ENCODE measurements around the gene CES3.
"Not testable (repeated sequence)": the region's sequence is repeated elsewhere in the genome, so short reads cannot be mapped to it uniquely, and the experiment has no call there.

CES3 gene

GRCh38 chr16:66926961-66927436, 34.1 kb upstream of the CES3 start:
- no peak for FAIRE-seq

- FAIRE-seq: no peak
These were observed 33.0 kb upstream of the CES3 start for GRCh38 chr16:66927918-66928649.

- FAIRE-seq: no peak
These were observed 32.2 kb upstream of the CES3 start for GRCh38 chr16:66928702-66929388.

GRCh38 chr16:66930189-66930588, 30.9 kb upstream of the CES3 start:
- no peak for FAIRE-seq

DNA sequence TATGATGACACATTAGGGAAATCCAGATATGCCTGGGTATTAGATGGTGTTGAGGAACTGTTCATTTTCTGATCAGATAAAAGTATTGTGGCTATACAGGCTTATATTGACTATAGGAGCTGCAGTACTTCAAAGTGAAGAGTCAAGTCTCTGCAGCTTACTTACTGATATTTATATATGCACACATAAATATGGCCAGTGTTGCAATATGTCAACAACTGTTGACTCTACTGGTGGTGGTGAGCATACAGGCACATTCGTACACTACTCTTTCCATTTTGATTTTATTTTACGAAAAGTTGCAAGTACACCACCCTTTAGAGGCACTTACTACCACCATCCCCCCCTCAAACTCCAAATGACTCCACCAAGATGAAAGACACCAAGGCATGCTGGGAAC, 29.4 kb upstream of the CES3 start:
- no peak for FAIRE-seq

DNA sequence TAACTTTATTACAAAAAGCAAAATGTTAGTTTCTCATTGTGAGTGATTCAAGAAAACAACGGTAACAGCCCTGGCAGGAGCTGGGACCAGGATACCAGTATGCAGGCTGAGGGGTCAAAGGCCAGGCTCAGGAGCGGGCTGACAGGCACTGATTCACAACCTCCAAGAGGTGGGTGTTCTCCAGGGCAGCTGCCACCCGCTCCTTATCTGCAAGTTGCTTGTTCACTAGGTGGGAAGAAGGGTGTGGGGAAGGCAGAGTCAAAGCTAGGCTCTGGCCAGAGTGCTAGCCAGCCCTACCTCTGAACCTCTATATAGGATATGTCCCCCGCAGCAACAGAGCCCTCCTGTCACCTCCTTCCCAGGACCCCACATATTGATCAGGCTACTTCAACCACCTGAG, 29.0 kb upstream of the CES3 start:
- FAIRE-seq: no peak

DNA sequence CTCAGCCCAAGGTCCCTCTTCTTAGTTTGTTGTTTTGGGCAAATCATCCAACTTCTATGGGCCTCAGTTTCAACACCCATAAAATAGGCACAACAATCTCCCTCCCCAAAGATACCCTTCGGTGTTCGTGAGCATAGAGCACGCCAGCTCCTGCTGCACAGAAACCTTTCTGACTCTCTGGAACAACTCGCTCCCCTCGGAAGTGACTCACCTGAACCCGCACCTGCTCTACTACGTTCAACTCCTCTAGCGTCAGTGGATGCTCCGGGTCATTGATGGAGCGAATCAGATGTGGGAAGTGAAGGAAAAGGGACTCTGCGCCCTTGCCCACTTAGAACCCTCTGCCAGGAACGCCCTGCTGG, 27.3 kb upstream of the CES3 start:
- FAIRE-seq: no peak

- no peak for FAIRE-seq
These were observed 26.8 kb upstream of the CES3 start, which contains the start of gene CIAO2B for GRCh38 chr16:66934138-66934838. TSS of gene CIAO2B (minus strand) at chr16:66934402. CDS start at chr16:66934364, 38 bp downstream.

DNA sequence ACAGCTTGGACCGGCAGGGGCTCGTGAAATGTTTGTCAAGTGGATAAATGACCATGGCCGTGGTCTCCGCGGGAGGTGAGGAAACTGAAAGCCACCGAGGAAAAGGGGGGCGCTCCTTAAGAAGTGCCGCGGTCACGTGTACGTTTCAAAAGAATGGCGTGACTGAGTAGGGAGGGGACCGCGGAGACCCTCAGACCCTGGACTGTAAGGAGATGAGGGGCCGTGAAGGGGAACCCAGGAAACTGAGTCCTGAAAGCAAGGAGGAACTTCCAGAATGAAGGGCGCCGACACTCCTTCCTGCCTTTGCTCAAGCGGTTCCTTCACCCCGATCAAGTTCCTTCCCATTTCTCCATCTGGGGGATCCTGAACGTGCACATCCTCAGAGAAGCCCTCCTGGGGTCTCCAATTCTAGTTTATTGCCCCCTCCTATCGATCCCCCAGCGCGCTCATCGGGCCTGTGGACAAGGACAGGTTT, 26.2 kb upstream of the CES3 start:
- not testable (repeated sequence) for FAIRE-seq

- FAIRE-seq: no peak
These were observed 25.6 kb upstream of the CES3 start, which contains the start of gene CES2 for GRCh38 chr16:66935314-66936011. TSS of gene CES2 (plus strand) at chr16:66935516. CDS start at chr16:66935636, 120 bp downstream.

GRCh38 chr16:66936462-66936861, 24.6 kb upstream of the CES3 start:
- no peak for FAIRE-seq

DNA sequence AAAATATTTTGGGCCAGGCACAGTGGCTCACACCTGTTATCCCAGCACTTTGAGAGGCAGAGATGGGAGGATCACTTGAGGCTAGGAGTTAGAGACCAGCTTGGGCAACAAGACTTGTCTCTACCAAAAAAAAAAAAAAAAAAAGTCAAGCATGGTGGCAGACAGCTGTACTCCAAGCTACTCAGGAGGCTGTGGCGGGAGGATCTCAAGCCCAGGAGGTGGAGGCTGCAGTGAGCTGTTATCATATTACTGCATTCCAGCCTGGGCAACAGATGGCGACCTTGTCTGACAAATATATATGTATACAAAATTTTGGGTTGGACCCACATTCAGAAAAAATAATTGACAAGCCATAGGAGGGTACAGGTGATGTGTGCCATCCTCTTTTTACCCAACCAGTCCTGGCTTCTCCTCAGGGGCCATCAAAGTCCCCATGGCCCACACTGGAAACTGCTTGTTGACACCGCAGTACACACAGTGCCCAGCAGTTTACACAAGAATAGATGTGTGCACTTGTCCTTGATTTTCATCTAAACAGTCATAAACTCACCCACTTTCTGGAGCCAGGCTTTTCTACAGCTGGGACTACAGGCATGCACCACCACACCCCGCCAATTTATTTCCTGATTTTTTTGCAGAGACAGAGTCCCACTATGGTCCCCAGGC, 24.0 kb upstream of the CES3 start:
- FAIRE-seq: no peak

DNA sequence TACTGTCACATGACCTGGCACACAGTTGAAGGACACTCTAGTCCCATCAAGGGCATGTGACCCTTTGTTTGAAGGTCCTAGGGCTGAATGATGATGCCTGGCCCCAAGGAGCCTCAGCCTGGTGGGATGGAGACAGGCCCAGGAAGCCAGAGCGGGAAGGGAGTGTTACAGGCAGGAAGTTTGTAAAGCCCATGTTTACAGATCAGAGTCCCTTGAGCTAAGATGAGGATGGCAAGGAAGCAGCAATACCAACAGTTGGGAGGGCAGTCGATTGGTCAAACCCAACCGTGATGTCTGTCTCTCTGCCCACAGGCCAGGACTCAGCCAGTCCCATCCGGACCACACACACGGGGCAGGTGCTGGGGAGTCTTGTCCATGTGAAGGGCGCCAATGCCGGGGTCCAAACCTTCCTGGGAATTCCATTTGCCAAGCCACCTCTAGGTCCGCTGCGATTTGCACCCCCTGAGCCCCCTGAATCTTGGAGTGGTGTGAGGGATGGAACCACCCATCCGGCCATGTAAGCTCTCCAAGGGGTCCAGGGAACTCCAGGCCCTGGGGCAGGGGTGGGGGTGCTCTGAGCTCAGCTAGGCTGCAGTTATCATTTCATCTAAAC, 23.2 kb upstream of the CES3 start:
- no peak for FAIRE-seq

DNA sequence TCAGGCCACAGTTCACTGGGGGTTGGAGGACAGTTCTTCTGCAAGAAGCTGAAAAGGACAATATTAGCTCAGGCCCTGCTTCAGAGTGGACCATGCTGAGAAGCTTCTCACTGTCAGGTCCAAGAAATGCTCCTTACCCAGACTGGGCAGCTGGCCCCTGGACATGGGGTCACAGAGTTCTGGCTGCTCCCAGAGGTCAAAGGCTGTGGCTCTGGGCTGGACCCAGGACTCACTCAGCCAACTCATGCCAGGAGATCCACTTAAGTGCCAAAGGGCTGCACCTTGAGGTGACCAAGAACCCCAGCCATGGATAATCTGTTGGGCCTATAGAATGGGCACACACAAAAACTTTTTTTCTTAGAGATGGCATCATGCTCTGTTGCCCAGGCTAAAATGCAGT, 21.7 kb upstream of the CES3 start:
- no peak for FAIRE-seq

- no peak for FAIRE-seq
These were observed 20.8 kb upstream of the CES3 start for GRCh38 chr16:66940236-66940635.

DNA sequence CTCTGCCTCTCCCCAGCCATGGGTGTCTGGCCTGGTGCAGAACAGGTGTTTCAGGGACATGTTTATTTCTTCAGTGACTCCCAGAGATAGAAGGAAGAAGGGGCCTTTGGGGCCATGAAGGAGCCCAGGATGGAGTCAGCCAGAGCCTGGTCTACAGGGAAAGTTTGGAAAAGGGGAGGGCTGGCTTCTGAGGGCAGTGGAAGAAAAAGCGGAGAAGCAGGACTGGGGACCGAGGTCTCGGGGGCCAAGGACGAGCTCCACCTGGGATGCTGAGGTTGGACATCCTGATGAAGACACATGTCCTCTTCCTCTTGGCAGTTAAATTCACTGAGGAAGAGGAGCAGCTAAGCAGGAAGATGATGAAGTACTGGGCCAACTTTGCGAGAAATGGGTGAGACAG, 18.1 kb upstream of the CES3 start:
- FAIRE-seq: no peak

DNA sequence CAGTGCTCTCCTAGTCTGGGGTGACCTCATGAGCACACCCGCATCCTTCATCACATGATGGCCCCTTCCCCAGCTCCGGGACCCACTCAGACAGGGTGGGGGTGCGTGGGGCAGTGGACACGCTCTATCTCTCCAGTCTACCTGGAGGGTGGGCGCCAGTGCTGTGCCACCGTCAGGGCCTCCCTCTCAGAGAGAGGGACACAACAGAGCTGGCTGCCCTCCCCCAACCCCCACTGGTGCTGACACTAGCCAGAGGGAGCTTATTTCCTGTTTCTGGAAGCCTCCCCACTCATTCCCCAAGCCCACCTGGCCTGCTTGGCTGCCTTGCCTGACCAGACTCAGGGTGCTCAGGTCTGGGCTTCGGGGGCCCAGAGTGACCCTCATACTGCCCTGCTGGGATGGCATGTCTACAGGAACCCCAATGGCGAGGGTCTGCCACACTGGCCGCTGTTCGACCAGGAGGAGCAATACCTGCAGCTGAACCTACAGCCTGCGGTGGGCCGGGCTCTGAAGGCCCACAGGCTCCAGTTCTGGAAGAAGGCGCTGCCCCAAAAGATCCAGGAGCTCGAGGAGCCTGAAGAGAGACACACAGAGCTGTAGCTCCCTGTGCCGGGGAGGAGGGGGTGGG, 17.5 kb upstream of the CES3 start:
- FAIRE-seq: no peak

GRCh38 chr16:66944054-66944441, 17.0 kb upstream of the CES3 start:
- no peak for FAIRE-seq

- FAIRE-seq: not testable (repeated sequence)
These were observed 16.1 kb upstream of the CES3 start for GRCh38 chr16:66944971-66945370.

GRCh38 chr16:66945939-66946338, 15.1 kb upstream of the CES3 start:
- no peak for FAIRE-seq

DNA sequence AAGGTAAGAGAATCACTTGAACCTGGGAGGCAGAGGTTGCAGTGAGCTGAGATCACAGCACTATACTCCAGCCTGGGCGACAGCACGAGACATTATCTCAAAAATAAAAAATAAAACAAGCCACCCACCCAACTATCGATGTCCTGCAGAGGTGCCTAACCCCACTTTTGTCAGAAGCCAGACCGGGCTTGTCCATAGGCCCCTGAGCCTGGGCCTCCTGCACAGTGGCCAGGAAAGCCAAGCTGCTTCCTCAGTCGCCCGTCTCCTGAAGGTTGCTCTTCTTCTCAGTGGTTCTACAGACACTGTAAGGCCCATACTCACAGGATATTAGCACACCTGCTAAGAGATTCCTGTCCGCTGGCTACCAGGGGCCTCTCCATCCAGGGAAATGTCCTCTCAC, 14.5 kb upstream of the CES3 start:
- FAIRE-seq: no peak

DNA sequence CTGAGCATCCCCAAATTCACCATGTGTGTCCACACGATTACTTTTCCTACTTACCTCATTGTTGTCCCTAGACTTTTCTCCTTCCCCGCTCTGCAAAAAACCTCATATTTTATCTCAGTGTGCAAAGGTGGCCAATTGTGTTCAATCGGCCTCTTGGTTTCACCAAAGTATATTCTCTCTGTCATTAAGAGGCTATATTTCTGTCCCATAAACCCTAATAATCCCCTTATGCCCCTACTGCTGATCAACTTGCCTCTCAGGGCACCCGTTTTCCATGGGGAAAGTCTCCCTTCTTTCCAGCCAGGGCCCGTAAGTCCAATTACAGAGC, 14.1 kb upstream of the CES3 start:
- FAIRE-seq: no peak
